GM13977 (cell line): ENCODE measurements around the gene RUVBL2.

Source experiments
- DNase-seq: peaks from one replicate; pipeline ENCODE4 v3.0.0; 2012; ENCODE audit warnings: low spot score
- in situ Hi-C: fragments of 300-500 bp; cut with MboI; formaldehyde crosslinking; loops from one replicate; pipeline ENCODE4 v1.12.0; 2022; ENCODE audit warnings: low sequenced_read_pairs, low pct_unique_long_range_greater_than_20kb, mixed read lengths, inconsistent platforms; ENCODE audit not compliant: unreplicated experiment
- TF ChIP-seq, protein P1 (sequence below): IDR thresholded peaks from 2 replicates; pipeline ENCODE4 v1.5.1; 2012; ENCODE audit warnings: mild to moderate bottlenecking, control low read depth; ENCODE audit not compliant: insufficient read depth; ENCODE audit errors: extremely low read depth, missing control alignments

RUVBL2 gene

DNA sequence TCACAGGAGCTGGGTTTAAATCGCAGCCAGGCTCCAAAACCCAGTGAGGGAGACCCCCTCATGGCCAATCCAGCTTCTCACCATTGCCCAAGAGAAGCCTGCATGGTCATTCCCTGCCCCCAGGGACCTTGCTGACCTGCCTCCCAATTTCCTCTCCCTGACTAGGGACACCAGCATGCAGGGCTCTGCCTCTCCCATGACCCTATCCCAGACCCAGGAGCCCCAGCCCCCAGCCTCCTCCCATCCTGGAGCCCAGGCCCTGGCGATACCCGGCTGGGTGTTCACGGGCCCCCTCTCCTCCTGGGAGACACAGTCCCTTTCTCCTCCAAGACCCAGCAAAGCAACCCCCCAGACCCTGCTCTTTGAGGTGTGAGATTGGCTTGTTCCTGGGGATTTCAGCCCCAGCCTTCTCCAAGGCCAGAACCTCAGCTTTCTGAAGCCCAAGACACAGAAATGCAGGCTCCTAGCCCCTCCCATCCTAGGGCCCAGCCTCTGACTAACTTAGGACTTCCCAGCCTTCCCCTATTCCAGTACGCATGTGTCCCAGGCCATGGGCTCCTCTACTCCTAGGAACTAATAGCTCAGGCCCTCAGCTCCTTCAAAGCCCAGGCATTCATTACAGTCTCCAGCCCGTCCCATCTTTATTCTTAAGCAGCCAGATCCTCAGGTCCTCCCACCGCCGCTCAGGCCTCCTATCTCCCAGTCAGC lies 1.7 kb upstream of the RUVBL2 start:
- in situ Hi-C loops, result no loop called here

DNA sequence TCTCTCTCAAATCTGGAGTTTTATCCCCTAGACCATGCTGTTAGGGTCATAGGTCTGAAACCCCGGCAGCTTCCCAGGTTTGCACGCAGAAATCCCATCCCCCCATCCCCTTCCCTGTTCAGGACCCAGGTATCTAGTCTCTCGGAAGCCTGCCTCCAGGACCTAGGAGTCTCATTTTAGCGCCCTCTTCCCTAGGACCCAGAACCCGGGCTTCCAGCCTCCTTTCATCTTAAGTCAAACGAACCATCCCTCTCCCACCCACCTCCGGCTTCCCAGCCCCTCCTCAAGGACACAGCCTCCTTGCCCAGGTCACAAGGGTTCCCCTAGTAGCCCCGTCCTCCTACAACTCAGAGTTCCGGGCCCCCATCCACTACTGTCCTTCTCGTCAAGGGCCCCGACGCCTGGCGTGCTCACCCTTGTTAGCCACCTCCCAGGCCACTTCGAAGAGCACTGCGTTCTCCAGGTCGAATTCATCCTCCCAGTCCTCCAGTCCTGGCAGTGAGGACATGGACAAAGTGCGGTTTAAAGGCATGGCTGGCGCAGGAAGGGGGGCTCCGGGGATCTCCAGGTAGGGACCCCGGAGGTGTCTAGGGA lies 1.0 kb upstream of the RUVBL2 start:
- no peak for DNase-seq
- in situ Hi-C loops, result no loop called here
- TF ChIP-seq, protein P1, sequence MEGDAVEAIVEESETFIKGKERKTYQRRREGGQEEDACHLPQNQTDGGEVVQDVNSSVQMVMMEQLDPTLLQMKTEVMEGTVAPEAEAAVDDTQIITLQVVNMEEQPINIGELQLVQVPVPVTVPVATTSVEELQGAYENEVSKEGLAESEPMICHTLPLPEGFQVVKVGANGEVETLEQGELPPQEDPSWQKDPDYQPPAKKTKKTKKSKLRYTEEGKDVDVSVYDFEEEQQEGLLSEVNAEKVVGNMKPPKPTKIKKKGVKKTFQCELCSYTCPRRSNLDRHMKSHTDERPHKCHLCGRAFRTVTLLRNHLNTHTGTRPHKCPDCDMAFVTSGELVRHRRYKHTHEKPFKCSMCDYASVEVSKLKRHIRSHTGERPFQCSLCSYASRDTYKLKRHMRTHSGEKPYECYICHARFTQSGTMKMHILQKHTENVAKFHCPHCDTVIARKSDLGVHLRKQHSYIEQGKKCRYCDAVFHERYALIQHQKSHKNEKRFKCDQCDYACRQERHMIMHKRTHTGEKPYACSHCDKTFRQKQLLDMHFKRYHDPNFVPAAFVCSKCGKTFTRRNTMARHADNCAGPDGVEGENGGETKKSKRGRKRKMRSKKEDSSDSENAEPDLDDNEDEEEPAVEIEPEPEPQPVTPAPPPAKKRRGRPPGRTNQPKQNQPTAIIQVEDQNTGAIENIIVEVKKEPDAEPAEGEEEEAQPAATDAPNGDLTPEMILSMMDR, result no peak

More for the DNA sequence above, 1.7 kb upstream of the RUVBL2 start:
- peak; percentile 69 for DNase-seq
- TF ChIP-seq, protein P1, result no peak

DNA sequence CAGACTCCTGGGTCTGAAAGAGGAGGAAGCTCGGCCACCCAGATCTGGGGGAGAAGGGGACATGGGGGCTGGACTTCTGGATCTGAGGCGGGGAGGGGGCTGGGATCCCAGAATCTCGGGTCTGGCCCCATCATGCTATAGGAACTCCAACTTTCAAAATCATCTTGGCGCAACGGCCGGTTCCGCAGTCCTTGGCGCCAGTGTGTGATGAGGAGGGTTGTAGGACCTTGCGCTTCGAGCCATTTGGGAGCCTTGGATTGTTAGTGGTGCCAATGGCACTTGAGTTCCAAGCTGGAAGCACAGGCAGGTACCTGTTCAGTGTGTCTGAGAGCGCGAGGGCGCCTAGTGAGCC lies 324 bp downstream of the RUVBL2 start:
- no peak for DNase-seq
- TF ChIP-seq, protein P1, result no peak
- in situ Hi-C loops, result no loop called here

DNA sequence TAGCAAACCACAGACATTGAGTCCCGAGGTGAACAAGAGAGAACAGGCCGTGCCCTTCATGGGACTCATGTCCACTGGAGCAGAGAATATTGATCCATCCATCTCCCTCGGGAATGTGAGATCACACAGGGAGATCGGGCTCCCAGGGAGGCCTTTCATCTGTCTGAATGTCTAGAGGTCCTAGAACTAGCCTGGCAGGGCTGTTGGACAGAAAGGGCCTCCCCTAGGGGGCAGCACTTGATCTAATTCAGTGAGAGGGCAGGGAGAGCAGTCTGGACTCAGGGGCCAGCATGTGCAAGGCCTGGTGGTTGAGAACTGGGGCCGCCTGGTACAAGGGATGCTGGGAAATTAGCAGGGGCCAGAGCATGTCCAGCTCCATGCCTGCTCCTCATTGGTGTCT lies 4.3 kb downstream of the RUVBL2 start:
- no peak for DNase-seq
- in situ Hi-C loops, result no loop called here
- TF ChIP-seq, protein P1, result peak; percentile 71

DNA sequence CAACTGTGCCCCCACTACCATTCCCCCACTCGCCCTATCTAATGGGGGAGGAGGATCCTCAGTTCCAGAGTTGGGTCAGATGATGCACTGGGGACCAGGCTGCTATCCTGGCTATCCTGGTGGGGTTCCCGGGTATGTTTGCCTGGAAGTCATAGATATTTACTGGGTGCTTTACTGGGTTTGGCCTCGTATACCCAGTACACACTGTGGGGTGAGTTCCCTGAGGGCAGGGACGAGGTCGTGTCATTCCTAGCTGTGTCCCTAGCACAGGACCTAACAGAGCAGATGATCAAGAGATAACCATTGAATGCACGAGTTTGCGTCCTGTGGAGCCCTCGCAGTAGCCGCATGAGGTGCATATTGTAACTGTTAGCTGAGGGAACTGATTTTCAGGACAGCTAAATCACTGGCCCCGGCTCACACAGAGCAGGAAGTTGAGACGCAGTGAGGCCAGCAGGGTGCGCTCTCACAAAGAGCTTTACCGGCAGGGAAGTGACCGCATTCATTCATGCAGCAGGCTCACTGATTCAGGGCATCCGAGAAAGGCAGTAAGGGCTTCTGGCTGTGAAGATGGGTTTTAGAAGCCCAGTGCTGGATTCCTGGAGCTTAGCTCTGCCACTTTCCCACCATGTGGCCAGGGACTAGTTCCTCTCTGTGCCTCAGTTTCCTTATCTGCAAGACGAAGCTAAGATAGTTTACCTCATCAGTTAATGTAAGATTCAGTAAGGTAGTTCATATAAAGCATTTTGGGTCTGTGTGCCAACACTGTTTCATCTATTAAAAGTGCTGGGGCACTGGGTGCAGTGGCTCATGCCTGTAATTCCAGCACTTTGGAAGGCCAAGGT lies 6.0 kb downstream of the RUVBL2 start:
- peak; percentile 67 for DNase-seq
- in situ Hi-C loops, result no loop called here
- TF ChIP-seq, protein P1, result peak; percentile 78

DNA sequence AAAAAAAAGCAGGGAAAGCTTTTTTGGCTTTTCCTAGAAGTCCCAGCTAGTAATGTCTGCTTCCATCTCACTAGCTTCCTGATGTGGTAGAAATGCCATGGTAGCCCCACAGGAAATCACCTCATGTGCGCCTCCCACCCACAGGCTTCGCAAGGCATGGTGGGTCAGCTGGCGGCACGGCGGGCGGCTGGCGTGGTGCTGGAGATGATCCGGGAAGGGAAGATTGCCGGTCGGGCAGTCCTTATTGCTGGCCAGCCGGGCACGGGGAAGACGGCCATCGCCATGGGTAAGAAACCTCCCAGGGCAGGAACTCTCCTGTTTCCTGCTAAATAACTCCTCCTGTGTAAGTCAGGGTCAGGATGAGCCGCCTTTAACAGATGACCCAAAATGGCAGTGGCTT lies 10.4 kb downstream of the RUVBL2 start:
- in situ Hi-C loops, result no loop called here
- TF ChIP-seq, protein P1, result no peak
- DNase-seq, result no peak
